ENCODE measurements around the gene TUBB.

DNA sequence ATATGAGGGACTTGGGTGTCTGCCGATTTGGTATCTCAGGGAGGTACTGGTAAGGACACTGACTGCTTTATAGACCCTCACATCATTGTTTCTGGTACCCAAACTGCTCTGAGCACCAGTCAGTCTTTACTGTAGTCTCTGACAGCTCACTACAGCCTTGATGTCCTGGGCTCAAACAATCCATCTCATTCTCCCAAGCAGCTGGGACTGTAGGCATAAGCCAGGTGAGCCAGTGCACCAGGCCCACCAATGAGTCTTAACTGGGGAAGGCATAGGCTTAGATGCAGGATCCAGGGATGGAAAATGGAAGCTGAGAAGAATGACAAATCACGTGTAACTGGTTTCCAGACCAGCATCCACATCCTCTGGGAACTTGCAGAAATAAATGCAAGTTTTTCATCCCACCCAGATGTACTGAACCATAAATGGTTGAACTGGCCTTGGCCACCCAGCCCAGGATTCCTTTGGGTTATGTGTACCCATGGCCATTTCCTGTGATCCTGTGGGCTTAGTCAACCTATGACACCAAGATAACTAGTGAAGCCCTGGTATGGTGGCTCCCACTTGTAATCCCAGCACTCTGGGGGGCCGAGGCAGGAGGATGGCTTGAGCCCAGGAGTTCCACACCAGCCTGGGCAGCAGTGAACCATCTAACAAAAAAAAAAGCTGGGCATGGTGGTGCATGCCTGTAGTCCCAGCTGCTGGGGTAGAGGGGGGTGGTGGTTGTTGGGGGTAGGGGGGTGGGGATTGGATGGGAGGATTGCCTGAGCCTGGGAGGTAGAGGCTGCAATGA, 5.8 kb downstream of the TUBB start:
- TF ChIP-seq SIN3A (IDR thresholded peaks at IDR 0.05; ENCODE audit: borderline replicate concordance, low read depth, low read length) (peak; percentile 75; the same call in 1 of the 2 replicates), POLR2AphosphoS5 (IDR thresholded peaks at IDR 0.05; ENCODE audit: low read depth, low read length) (peak; percentile 92)
- TF ChIP-seq, protein P1, sequence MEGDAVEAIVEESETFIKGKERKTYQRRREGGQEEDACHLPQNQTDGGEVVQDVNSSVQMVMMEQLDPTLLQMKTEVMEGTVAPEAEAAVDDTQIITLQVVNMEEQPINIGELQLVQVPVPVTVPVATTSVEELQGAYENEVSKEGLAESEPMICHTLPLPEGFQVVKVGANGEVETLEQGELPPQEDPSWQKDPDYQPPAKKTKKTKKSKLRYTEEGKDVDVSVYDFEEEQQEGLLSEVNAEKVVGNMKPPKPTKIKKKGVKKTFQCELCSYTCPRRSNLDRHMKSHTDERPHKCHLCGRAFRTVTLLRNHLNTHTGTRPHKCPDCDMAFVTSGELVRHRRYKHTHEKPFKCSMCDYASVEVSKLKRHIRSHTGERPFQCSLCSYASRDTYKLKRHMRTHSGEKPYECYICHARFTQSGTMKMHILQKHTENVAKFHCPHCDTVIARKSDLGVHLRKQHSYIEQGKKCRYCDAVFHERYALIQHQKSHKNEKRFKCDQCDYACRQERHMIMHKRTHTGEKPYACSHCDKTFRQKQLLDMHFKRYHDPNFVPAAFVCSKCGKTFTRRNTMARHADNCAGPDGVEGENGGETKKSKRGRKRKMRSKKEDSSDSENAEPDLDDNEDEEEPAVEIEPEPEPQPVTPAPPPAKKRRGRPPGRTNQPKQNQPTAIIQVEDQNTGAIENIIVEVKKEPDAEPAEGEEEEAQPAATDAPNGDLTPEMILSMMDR (IDR thresholded peaks at IDR 0.05) = no peak
